ENCODE data around the gene PARD6G.
"Not testable (repeated sequence)": the region's sequence is repeated elsewhere in the genome, so short reads cannot be mapped to it uniquely, and the experiment has no call there.

Gene PARD6G

GRCh38 chr18:80228051-80228848 is 19.1 kb downstream of the PARD6G start:
- Histone ChIP-seq H2AFZ (no peak overlapping the region), H3K9ac (no peak overlapping the region), H3K4me1 (no peaks in the 10 kb centered on the region), H3K79me2 (no peaks in the 10 kb centered on the region), H3K4me2 (ENCODE audit: low read length) (no peak overlapping the region), H3K27me3 (ENCODE audit: control insufficient read depth, insufficient read depth, low read length) (no peaks in the 10 kb centered on the region), H3K27ac (no peak overlapping the region), H3K4me3 (ENCODE audit: low read depth, low read length) (no peak overlapping the region), H3K36me3 (ENCODE audit: control insufficient read depth, insufficient read depth, low read length) (no peaks in the 10 kb centered on the region), H3K9me3 (ENCODE audit: control insufficient read depth, low read length) (no peaks in the 10 kb centered on the region)
- TF ChIP-seq, protein P1, sequence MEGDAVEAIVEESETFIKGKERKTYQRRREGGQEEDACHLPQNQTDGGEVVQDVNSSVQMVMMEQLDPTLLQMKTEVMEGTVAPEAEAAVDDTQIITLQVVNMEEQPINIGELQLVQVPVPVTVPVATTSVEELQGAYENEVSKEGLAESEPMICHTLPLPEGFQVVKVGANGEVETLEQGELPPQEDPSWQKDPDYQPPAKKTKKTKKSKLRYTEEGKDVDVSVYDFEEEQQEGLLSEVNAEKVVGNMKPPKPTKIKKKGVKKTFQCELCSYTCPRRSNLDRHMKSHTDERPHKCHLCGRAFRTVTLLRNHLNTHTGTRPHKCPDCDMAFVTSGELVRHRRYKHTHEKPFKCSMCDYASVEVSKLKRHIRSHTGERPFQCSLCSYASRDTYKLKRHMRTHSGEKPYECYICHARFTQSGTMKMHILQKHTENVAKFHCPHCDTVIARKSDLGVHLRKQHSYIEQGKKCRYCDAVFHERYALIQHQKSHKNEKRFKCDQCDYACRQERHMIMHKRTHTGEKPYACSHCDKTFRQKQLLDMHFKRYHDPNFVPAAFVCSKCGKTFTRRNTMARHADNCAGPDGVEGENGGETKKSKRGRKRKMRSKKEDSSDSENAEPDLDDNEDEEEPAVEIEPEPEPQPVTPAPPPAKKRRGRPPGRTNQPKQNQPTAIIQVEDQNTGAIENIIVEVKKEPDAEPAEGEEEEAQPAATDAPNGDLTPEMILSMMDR (IDR thresholded peaks at IDR 0.05): no peak

DNA sequence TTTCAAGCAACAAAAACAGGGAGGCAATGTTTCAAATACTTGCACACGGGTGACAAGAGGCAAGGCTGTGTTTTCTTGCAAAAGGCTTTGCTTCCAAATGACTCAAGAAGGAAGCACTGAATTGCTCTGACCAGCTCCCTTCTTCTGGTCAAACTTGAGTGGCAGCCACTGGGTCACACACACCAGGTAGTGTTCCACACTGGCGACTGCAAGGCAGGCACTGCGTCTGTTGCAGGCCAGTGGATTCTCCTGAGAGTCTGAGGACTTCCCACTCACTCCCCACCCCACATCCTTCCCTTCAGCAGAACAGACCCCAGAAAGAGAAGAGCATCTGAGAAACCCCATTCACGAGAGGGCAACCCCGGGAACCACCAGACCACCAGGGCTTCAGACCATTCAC is 19.8 kb downstream of the PARD6G start:
- Histone ChIP-seq H3K4me1 (no peaks in the 10 kb centered on the region), H2AFZ (no peak overlapping the region)

DNA sequence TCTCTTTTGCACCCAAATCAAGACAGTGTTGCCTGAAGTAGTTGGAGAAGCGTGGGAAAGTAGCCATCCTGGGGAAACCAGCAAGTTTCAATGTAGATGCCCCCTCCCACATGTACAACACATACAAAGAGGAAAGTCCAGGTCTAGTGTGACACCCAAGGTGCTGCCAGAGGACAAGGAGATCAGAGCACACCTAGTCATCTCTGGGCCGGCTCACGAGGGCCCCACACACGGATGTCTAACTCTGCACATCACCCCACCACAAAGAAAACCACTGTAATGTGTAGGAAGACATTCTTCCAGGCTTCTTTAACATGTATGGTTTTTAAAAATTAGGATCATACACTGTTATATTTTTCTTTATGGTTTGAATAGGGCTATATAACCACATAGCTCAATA is 21.6 kb downstream of the PARD6G start:
- H3K4me2 ChIP-seq (ENCODE audit: low read length): no peak overlapping the region
- no peak overlapping the region for H3K9ac ChIP-seq
- no peaks in the 10 kb centered on the region for H3K27me3 ChIP-seq (ENCODE audit: control insufficient read depth, insufficient read depth, low read length)
- H2AFZ ChIP-seq: no peak overlapping the region
- no peak overlapping the region for H3K27ac ChIP-seq
- no peaks in the 10 kb centered on the region for H3K79me2 ChIP-seq
- no peaks in the 10 kb centered on the region for H3K4me1 ChIP-seq
- H3K36me3 ChIP-seq (ENCODE audit: control insufficient read depth, insufficient read depth, low read length): no peaks in the 10 kb centered on the region
- TF ChIP-seq, protein P1 (IDR thresholded peaks at IDR 0.05): no peak
- no peaks in the 10 kb centered on the region for H3K9me3 ChIP-seq (ENCODE audit: control insufficient read depth, low read length)
- no peak overlapping the region for H3K4me3 ChIP-seq (ENCODE audit: low read depth, low read length)

More for the DNA sequence above, 19.8 kb downstream of the PARD6G start:
- Histone ChIP-seq H3K9ac (no peak overlapping the region), H3K27me3 (ENCODE audit: control insufficient read depth, insufficient read depth, low read length) (no peaks in the 10 kb centered on the region), H3K79me2 (no peaks in the 10 kb centered on the region), H3K9me3 (ENCODE audit: control insufficient read depth, low read length) (no peaks in the 10 kb centered on the region), H3K4me3 (ENCODE audit: low read depth, low read length) (no peak overlapping the region), H3K27ac (no peak overlapping the region), H3K36me3 (ENCODE audit: control insufficient read depth, insufficient read depth, low read length) (no peaks in the 10 kb centered on the region), H3K4me2 (ENCODE audit: low read length) (no peak overlapping the region)
- TF ChIP-seq, protein P1 (IDR thresholded peaks at IDR 0.05): no peak

GRCh38 chr18:80223581-80224148 is 23.6 kb downstream of the PARD6G start:
- Histone ChIP-seq H3K27ac (no peak overlapping the region), H3K27me3 (ENCODE audit: control insufficient read depth, insufficient read depth, low read length) (no peaks in the 10 kb centered on the region), H3K4me3 (ENCODE audit: low read depth, low read length) (no peak overlapping the region), H3K79me2 (no peaks in the 10 kb centered on the region), H3K4me2 (ENCODE audit: low read length) (no peak overlapping the region), H2AFZ (no peak overlapping the region), H3K9ac (no peak overlapping the region), H3K36me3 (ENCODE audit: control insufficient read depth, insufficient read depth, low read length) (no peaks in the 10 kb centered on the region), H3K4me1 (no peaks in the 10 kb centered on the region), H3K9me3 (ENCODE audit: control insufficient read depth, low read length) (no peaks in the 10 kb centered on the region)
- TF ChIP-seq, protein P1 (IDR thresholded peaks at IDR 0.05): no peak

DNA sequence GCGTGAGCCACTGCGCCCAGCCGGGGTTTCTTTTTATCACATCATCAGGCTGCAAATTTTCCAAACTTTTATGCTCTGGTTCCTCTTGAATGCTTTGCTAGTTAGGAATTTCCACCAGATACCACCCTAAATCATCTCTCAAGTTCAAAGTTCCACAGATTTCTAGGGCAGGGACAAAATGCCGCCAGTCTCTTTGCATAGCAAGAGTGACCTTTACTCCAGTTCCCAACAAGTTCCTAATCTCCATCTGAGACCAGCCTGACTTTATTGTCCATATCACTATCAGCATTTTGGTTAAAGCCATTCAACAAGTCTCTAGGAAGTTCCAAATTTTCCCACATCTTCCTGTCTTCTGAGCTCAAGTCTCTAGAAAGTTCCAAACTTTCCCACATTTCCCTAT is 27.8 kb downstream of the PARD6G start:
- not testable (repeated sequence) for H3K79me2 ChIP-seq; H3K27ac ChIP-seq; H3K4me2 ChIP-seq (ENCODE audit: low read length); H3K9me3 ChIP-seq (ENCODE audit: control insufficient read depth, low read length); H3K9ac ChIP-seq; H3K4me3 ChIP-seq (ENCODE audit: low read depth, low read length); H3K27me3 ChIP-seq (ENCODE audit: control insufficient read depth, insufficient read depth, low read length); H3K36me3 ChIP-seq (ENCODE audit: control insufficient read depth, insufficient read depth, low read length); H3K4me1 ChIP-seq; H2AFZ ChIP-seq

All from parathyroid adenoma (tissue), 2 donors.